Right lobe of liver (tissue), 4 donors: ENCODE results near the gene HS6ST3.

Experiments used
- CTCF ChIP-seq, 4 donors: fragments of 200-600 bp in 3 of 4; fragments of 450-650 bp in 1 of 4; IDR thresholded peaks; one replicate each; pipeline versions ENCODE4 v1.5.1 to v1.8.0; 2016 to 2022; ENCODE audit warnings: antibody characterized with exemption in 4 of 4, mild to moderate bottlenecking in 2 of 4
- POLR2A ChIP-seq: fragments of 450-650 bp; IDR thresholded peaks from one replicate; pipeline ENCODE4 v1.6.1; 2017; ENCODE audit warnings: antibody characterized with exemption, mild to moderate bottlenecking
- donor health status: DM: no; HTN: no; CAD: no.
- donor health status: DM: no; HTN: no; CAD: no.
- donor health status: DM: no; HTN: yes; CAD: no.

- TF ChIP-seq CTCF (IDR thresholded peaks at IDR 0.05) = no peak
- TF ChIP-seq POLR2A = no peak
These were observed 583.9 kb downstream of the HS6ST3 start for GRCh38 chr13:96673825-96674224.
